ENCODE results near the gene TSFM.
"Not testable (repeated sequence)": the region's sequence is repeated elsewhere in the genome, so short reads cannot be mapped to it uniquely, and the experiment has no call there.

Gene TSFM

DNA sequence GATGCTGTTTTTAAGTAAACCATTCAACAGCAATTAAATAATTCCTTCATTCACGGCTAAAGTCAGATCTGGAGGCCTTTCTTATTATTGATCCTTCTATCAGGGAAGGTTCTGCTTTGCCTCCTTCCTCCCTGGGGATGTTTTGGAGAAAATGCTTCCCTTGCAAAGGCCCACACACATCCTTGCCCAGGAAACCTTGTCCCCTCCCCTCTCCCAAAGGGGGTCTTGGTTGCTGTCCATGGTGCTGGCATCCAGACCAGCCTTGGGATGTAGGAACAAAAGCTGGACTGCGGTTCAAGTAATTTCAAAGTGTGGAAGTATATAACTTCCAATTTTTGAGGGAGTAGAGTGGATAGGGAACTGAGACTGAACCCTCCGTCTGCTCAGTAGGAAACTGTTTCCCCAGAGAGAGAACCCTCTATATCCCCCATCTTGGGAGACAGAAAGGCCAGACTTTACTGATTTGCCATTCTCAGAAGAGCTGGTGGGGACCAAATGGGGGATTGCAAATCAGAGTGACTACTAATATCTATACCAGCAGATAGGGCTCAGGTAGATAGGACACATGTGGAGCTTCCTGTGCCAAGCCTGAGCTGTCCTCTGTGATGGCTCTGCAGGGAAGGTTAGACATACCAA lies 22.1 kb upstream of the TSFM start:
- DNase-seq (ENCODE audit: low read depth, low spot score), result no peak
- no peak overlapping the region for H3K27ac ChIP-seq

DNA sequence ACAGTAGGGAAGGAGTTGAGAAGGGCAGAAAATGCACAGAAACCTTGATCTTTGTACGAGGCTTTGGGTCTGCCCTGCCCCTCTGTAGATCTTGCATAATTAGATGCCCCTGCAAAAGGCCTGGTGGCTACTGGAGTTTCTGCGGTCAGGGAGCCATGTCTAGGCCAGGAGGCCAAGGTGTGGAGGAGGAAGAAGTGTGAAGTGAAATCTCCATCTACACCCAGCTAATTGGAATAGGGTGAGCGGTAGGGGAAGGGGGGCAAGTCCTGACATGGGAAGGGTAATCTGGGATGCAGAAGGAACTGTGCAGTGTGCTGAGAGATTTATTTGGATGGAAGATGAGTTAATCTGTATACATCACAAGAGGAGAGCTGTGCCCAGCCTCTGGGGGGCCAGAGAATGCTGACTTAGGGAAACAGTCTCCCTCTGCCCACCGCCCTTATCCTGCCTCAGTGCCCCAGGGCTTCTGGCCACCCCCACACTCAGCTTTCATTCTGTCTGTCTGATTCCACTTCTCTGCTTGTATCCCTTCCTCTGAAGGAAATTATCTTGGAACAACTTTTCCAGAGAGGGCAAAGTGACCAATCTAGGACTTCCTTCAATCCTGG lies 21.1 kb upstream of the TSFM start:
- no peak for DNase-seq (ENCODE audit: low read depth, low spot score)
- no peak overlapping the region for H3K27ac ChIP-seq

DNA sequence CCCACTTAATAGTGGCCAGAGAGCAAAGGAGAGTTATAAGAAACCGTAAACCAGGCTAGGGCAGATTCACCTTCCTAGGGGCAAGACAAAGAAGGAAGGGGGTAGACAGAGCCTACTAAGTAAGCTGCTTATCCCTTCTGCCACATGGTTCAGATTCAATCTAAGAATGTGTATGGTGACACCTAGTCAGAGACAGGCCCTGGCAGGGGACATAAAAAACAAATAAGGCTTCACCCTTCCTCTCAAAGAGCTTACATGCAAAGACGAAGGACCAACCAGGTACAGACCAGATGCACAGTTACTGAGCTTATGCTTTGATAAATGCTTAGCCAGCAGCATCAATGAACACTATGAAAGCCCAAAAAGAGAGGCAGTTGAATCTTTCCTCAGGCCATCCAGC lies 20.1 kb upstream of the TSFM start:
- DNase-seq (ENCODE audit: low read depth, low spot score), result no peak
- H3K27ac ChIP-seq, result no peak overlapping the region

DNA sequence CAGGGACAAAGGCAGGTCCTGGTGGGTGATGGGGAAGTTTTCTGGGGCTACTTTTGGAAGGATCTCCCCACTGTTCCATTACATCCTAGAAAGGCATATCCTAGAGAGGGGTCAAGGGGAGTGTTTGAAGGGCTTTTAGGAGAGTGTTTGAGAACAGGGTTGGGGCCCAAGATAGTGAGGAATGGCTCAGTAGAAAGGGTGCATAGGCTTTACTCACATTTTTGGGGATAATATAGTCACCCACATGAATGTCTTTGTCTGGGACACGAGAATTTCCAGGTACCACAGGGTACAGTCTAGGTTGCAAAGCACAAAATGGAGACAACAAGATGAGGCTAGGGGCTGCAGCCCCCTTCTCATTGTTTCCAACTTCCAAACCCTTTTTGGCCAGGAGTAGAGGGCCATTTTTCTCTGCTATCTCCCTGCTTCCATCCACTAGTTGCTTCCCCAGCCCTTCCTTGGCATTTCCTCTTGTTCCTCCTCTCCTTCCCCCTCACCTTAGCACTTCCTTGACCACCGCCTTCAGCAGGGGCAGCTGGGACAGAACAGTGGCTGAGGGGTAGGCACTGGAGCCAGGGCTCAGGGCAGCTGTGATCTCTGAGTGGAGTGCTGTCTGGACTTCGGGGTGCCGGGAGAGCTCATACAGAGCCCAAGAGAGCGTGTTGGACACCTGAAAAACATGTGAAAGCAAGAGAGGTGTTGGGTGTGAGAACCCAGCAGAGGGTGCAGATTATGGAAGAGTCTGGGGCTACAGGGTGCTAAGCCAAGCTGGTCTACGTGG lies 18.5 kb upstream of the TSFM start:
- H3K27ac ChIP-seq, result peak overlapping the region; percentile 78

DNA sequence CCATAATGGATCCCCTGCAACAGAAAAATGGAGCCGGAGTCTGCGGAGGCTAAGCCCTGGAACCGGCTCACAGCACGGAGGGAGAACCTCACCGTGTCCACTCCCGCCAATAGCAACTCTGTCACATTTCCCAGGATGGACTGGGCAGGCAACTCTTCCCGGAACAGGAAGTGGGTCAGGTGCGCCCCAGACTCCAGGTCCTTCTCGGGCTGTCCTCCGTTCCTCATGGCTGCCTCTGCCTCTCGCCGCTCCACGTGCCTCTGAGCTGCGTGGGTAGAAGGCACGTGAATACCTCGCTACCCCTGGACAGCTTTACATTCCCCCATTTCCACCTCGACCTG lies 18.0 kb upstream of the TSFM start:
- peak overlapping the region; percentile 78 for H3K27ac ChIP-seq
- no peak for DNase-seq (ENCODE audit: low read depth, low spot score)

More for the DNA sequence above, 18.5 kb upstream of the TSFM start:
- DNase-seq (ENCODE audit: low read depth, low spot score), result no peak

DNA sequence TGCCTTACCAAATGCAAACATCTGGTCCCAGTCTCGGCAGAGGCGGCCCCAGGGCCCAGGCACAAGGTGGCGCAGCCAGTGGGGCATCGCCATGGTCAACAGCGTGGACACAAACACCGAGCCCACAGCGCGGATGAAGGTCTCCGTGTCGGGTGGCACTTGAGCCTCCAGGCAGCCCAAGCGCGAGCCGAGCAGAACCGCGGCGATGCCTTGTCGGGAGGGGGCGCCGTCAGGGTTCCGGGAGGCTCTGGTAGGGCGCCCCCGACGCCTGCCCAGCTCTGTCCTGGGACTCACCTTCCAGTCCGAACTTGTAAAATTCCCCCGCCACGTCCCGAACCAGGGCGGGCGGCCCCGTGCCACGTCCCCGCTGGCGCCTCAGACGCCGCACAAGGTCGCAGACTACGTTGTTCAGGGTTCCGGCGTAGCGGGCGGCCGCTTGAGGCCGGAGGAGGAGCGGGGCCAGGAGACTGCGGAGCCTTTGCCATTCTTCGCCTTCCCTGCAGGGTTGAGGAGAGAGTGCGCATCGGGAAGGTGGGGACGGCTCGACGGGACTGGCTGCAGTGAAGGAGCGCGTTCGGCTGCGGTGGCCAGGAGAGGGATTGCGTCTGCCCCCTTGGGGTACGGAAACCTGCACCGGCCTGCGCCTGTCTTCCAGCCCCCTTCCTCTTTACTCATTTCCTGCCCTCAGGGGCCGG lies 17.4 kb upstream of the TSFM start:
- no peak for DNase-seq (ENCODE audit: low read depth, low spot score)
- H3K27ac ChIP-seq, result peak overlapping the region; percentile 78

DNA sequence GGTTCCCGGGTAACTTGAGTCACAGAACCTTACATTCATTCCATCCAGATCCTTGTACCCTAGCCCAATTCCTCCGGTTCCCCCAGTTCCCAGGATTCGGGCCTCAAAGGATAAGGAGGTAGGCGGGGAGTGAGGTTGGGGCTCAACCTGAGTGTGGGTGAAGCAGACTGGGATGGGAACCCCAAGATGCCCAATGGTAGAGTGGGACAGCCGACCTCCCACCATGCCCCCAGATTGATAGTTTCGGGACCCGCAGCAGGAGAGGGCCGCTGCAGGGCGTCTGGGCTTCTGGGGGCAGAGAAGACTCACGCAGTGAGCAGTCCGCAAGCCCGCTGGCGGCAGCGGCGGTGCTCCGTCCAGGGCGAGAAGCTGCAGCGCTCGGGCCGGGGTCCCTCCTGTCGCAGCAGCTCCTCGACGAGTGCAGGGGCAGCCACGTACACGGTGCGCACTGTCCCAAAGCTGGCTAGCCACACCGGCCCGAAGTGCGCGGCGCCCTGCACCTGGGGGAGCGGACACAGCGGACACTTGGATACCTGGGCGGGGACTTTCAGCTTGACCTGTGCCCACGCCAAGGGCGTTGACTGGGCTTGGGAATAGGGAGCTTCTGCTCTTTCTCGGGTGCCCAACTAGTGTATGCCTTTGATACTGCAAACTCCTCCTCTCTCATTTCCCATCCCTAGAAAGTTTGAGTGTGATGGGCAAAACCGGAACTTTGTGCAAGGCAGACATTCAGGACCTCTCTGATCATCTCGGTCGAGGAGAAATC lies 16.7 kb upstream of the TSFM start:
- DNase-seq (ENCODE audit: low read depth, low spot score), result no peak
- peak overlapping the region; percentile 78 for H3K27ac ChIP-seq

DNA sequence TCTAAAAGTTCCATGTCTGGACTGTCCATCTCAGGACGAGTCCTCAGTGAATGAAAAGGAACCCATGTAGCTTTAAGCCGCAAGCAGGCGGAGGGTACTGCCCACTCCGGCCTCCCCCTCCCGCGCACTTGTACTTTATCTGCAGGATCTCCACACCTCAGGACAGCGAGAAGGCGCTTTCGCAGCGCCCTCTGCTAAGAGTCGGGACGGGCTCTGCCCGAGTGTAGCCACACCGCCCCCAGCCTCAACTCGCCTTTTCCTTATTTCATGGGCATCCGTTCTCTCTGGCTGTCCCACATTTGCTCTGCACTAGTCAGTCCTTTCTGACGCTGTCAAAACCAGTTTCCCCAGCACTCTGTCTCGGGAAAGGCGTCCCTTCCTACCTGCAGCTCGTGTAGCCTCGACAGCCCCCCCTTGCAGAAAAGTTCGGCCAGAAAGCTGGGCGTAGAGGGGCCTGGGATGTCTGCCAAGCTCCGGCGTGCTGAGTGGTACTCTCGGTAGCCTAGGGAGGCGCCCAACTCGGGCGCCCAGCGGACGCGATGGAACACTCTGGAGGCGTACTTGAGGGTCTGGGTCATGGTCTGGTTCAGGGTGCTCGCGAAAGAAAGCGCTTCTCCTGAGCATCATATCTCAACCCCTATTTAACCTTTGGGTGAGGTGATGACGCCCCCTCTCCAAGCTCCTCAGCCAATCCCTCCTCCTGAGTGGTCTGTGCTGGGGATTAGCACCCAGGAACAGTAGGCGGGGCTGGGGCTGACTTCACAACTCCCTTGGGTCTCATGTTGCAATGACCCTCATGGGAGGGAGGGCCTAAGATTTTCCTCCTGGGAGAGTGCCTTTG lies 15.9 kb upstream of the TSFM start, which contains the start of gene CYP27B1:
CYP27B1 (minus strand) TSS at position 615 of the 841 bp plus-strand sequence; CDS start at position 578, 37 bp downstream.
- DNase-seq (ENCODE audit: low read depth, low spot score), result no peak
- H3K27ac ChIP-seq, result peak within 1 kb of the TSS; percentile 78

DNA sequence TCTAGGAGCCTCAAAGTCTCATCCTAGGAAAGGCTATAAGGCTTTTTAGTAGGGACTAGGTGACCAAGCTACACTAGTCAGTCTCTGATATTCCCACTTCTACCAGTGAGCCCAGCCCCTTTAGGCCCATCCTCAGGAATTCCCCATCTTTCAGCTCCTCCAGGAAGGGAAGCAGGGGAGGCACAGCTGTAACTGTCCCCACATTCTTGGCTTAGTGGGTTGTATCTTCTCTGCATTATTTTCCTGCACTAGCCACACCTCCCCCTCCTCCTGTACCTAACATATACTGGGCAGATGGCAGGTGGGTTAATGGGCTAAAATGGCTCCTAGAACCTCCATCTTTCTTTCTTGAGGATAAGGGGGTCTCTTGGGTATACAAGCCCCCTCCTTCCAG lies 15.3 kb upstream of the TSFM start:
- peak overlapping the region; percentile 78 for H3K27ac ChIP-seq
- DNase-seq (ENCODE audit: low read depth, low spot score), result no peak

DNA sequence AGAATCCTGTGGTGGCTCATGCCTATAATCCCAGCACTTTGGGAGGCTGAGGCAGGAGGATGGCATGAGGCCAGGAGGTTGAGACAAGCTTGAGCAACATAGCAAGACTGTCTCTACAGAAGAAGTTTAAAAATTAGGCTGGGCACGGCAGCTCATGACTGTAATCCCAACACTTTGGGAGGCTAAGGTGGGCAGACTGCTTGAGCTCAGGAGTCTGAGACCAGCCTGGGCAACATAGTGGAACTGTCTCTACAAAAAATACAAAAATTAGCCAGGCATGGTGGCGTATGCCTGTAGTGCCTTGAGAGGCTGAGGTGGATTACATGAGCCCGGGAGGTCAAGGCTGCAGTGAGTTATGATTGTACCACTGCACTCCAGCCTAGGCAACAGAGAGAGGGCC lies 14.7 kb upstream of the TSFM start:
- no peak for DNase-seq (ENCODE audit: low read depth, low spot score)

DNA sequence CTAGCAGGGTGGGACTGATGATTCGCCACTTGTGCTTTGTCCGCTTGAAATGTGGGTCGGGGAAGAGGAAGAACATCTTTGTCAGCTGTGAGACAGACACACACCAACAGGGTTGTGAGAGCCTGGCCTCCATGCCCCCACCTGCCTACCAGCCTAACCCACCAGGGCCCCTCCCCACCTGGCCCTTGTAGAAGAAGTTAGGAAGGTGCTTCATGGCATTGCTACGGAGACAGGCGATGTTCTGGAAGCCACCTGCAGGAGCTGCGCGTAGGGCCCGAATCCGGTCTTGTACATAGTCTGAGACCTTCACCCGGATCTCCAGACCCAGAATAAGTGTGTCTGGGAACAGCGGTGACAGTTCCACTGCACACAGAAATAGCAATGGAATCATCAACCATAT lies 13.0 kb upstream of the TSFM start:
- DNase-seq (ENCODE audit: low read depth, low spot score), result no peak
- no peak overlapping the region for H3K27ac ChIP-seq

More for the DNA sequence above, 14.7 kb upstream of the TSFM start:
- no peak overlapping the region for H3K27ac ChIP-seq

DNA sequence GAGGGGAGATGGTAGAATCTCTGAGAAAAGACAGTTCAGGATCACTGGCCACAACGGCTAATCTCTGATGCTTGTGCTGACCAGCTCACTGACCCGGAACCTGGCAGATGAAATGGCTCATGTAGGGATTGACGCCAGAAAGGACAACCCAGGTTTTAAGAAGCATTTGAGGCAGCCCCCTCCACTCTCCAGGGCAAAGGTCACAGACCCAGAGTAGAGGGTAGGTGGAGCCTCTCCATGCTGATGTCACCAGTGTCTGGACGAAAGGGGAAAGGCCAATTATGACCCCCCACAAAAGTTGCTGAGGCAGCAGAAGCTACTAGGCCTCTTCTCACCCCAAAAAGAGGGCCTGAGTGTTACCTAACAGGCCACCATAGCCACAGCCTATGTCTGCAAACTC lies 11.9 kb upstream of the TSFM start:
- H3K27ac ChIP-seq, result peak overlapping the region; percentile 82
- DNase-seq (ENCODE audit: low read depth, low spot score), result no peak

DNA sequence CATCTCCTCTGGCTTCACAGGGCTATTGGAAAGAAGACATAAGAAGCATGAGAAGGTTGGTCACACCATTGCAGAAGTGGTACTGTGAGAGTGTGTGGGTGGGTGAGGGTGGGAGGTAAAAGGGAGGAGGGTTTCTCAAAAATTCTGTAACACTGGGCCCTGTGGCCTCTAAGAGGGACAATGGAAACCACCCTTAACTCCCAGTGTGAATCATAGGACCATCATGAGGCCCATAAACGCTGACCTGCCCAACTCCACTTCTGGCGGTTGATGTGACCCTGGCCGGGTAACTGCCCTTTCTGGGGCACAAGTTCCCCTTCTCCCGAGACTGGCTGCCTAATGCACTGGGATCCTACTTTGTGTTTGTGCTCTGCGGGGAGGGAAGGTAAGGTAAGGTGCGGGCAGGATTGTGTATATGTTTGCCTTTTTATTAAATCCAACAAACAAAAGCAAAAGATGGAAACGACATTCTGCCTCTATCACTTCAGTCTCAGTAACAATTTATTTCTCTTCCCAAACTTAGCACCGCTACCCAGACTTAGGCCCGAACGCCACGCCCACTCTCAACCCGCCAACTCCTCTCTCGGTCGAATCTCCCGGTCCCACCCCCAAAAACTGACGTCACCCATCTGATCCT lies 11.2 kb upstream of the TSFM start:
- peak overlapping the region; percentile 82 for H3K27ac ChIP-seq
- peak; percentile 59 for DNase-seq (ENCODE audit: low read depth, low spot score)

DNA sequence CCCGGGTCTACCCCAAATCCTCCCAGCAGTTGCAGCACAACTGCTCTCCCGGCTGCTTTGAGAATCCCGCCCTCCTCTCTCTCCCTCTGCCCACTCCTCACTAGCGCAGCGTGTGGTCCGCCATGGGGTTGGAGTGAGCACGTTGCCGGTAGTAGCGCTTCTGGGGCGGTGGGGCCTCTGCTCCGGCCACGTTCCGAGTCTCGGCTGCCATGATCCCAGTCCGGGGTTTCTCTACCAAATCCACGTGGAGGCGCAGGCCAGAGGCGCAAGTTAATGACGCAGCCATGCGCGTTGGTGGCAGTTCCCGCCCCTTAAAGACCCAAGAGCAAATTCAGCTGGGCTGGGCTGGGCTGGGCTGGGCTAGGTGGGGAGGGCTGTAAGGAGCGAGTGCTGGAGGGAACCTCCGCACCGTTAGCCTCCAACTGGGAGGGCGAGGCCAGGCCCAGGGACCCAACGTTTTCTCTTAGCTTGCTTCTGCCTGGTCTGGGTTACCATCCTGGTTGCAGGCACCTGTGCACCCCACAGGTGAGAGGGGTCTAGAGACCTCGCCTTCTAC lies 10.6 kb upstream of the TSFM start, which contains the start of gene METTL1:
METTL1 (minus strand) TSS at position 233 of the 556 bp plus-strand sequence; CDS start at position 211, 22 bp downstream.
- peak within 1 kb of the TSS; percentile 82 for H3K27ac ChIP-seq
- peak; percentile 83 for DNase-seq (ENCODE audit: low read depth, low spot score)

DNA sequence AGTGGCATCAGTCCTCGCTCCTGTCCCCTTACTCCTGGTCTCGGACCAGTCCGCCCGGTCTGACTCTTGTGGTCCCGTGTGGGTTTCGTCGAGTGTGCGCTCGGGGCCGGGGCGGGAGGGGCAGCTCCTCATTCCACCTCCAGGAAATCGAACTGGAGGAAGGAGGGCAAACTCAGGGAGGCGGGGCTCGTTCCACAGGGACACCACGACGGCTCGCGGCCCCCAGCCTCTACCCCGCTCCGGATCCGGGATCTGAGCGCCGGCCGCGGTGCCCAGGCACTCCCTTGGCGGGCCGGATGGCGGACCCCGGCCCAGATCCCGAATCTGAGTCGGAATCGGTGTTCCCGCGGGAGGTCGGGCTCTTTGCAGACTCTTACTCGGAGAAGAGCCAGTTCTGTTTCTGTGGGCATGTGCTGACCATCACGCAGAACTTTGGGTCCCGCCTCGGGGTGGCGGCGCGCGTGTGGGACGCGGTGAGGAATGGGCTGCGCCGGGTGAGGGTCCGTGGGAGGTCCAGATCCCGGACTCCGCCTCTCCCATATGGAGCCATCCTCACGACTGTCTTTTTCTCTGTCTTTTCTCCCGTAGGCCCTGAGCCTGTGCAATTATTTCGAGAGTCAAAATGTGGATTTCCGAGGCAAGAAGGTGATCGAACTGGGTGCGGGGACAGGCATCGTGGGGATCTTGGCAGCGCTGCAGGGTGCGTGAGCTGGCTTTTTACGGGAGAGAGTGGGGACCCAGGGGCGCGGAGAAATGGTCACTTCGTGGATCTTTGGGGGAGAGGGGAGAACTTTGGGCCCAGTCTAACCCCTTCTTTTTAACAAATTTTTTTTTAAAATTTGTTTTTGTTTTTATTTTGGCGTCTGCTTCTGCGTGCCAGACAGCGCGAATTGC lies 9.9 kb upstream of the TSFM start, which contains the start of gene EEF1AKMT3:
EEF1AKMT3 (plus strand) TSS at position 186 of the 894 bp plus-strand sequence; CDS start at position 297, 111 bp downstream.
- DNase-seq (ENCODE audit: low read depth, low spot score), result no peak
- H3K27ac ChIP-seq, result peak within 1 kb of the TSS; percentile 82

DNA sequence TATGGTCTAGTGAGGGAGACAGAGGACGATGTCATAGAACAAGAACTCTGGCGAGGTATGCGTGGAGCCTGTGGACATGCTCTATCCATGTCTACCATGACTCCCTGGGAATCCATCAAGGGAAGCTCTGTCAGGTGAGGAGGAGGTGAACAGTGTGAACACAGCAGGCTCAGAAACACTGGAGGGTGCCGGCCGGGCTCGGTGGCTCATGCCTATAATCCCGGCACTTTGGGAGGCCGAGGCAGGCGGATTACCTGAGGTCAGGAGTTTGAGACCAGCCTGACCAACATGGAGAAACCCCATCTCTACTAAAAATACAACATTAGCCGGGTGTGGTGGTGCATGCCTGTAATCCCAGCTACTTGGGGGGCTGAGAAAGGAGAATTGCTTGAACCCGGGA lies 8.0 kb upstream of the TSFM start:
- not testable (repeated sequence) for H3K27ac ChIP-seq; DNase-seq (ENCODE audit: low read depth, low spot score)

DNA sequence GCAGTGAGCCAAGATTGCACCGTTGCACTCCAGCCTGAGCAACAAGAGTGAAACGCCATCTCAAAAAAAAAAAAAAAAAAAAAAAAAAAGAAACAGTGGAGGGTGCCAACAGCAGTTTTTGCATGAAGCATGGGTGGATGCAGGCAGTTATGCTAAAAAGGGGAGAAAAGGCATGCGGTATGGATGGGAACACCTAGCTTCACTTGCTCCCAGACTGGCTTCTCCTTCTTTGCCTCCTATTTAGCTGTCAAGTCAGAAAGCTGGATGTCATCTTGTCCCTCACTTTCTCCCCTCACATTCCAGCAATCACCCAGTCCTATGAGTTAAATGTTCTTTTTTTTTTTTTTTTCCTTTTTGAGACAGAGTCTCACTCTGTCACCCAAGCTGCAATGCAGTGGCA lies 7.5 kb upstream of the TSFM start:
- H3K27ac ChIP-seq, result no peak overlapping the region
- no peak for DNase-seq (ENCODE audit: low read depth, low spot score)

All from epithelial cell of prostate (primary cell).